ENCODE measurements around the gene EFNB1. TPM values are rescaled to one million over a fixed set of nuclear protein-coding genes. Genes with fewer than 3 reads are reported as not detected.

EFNB1 gene
- polyA plus RNA-seq, 2 of the 4 experiments (the other 2 are of a cell fraction) = 3.5 to 3.7 TPM

- 74% methylated on average over 2 of the region's 2 CpGs for WGBS (ENCODE audit: missing lambda C conversion rate)
- ATAC-seq (no peak), FAIRE-seq (no peak), DNase-seq (ENCODE audit: low read depth in 1 of 2, low spot score in 1 of 2) (no peak)
- ChIA-PET CTCF (no interaction called here), POLR2A (no interaction called here)
- Histone ChIP-seq H3K9me3 (no peaks in the 10 kb centered on the region), H3K4me2 (no peak overlapping the region), H3K4me3 (no peak overlapping the region), H3K27ac (no peak overlapping the region), H3K4me1 (peaks cover 6% of the 10 kb centered on the region; the same call in 1 of the 3 replicates)
- TF ChIP-seq KDM1A (IDR thresholded peaks at IDR 0.05; ENCODE audit: low read depth) (no peak), RFX5 (IDR thresholded peaks at IDR 0.05) (no peak), FOXS1 (CRISPR knock-in tag; IDR thresholded peaks at IDR 0.05) (no peak), USF2 (IDR thresholded peaks at IDR 0.05) (no peak), MYC (IDR thresholded peaks at IDR 0.05; ENCODE audit: borderline replicate concordance, low read length) (no peak), HOXA7 (CRISPR knock-in tag; IDR thresholded peaks at IDR 0.05) (no peak), HOXB13 (CRISPR knock-in tag; IDR thresholded peaks at IDR 0.05; ENCODE audit: low read depth) (no peak), ATOH8 (CRISPR knock-in tag; IDR thresholded peaks at IDR 0.05; ENCODE audit: low read depth) (no peak), CTCF (IDR thresholded peaks at IDR 0.05) (no peak), HMGXB4 (CRISPR knock-in tag; IDR thresholded peaks at IDR 0.05; ENCODE audit: borderline replicate concordance) (no peak), MAZ (IDR thresholded peaks at IDR 0.05; ENCODE audit: borderline replicate concordance, low read depth, low read length) (no peak), GATA3 (IDR thresholded peaks at IDR 0.05; ENCODE audit: borderline replicate concordance) (no peak)
These were observed 37.1 kb downstream of the EFNB1 start for GRCh38 chrX:68865926-68866325.

GRCh38 chrX:68867458-68868112 is 38.8 kb downstream of the EFNB1 start:
- FAIRE-seq = no peak
- POLR2A ChIA-PET = no interaction called here
- H3K4me3 ChIP-seq = no peak overlapping the region
- ATAC-seq = no peak
- H3K9me3 ChIP-seq = no peaks in the 10 kb centered on the region
- TF ChIP-seq KDM5A (IDR thresholded peaks at IDR 0.05) = no peak
- TF ChIP-seq NR3C1 (IDR thresholded peaks at IDR 0.05) = no peak
- no peak for TF ChIP-seq BCL3 (IDR thresholded peaks at IDR 0.05)
- no peak for TF ChIP-seq EP300 (IDR thresholded peaks at IDR 0.05)
- no peak for TF ChIP-seq E2F6 (IDR thresholded peaks at IDR 0.05; ENCODE audit: borderline replicate concordance, low read depth)
- TF ChIP-seq USF2 (IDR thresholded peaks at IDR 0.05) = no peak
- TF ChIP-seq MYC (IDR thresholded peaks at IDR 0.05; ENCODE audit: borderline replicate concordance, low read length) = no peak
- no peak for TF ChIP-seq HOXA7 (CRISPR knock-in tag; IDR thresholded peaks at IDR 0.05)
- no peak for TF ChIP-seq HDAC2 (IDR thresholded peaks at IDR 0.05)
- no peak for TF ChIP-seq TFCP2L1 (CRISPR knock-in tag; IDR thresholded peaks at IDR 0.05)
- TF ChIP-seq PBX3 (IDR thresholded peaks at IDR 0.05) = no peak
- TF ChIP-seq FOXS1 (CRISPR knock-in tag; IDR thresholded peaks at IDR 0.05) = no peak
- TF ChIP-seq POLR2A (IDR thresholded peaks at IDR 0.05; ENCODE audit: low read length) = no peak
- TF ChIP-seq ZSCAN20 (CRISPR knock-in tag; IDR thresholded peaks at IDR 0.05) = no peak
- TF ChIP-seq JUNB (IDR thresholded peaks at IDR 0.05) = no peak
- no peak for DNase-seq (ENCODE audit: low read depth in 1 of 2, low spot score in 1 of 2)
- H3K4me1 ChIP-seq = peaks cover 6% of the 10 kb centered on the region; the same call in 1 of the 3 replicates
- no peak overlapping the region for H3K4me2 ChIP-seq
- 82% methylated on average over 12 of the region's 14 CpGs for WGBS (ENCODE audit: missing lambda C conversion rate)
- CTCF ChIA-PET = no interaction called here
- no peak overlapping the region for H3K27ac ChIP-seq
